ENCODE measurements around the gene CIART.
"Not testable (repeated sequence)": the region's sequence is repeated elsewhere in the genome, so short reads cannot be mapped to it uniquely, and the experiment has no call there.

The CIART gene, protein sequence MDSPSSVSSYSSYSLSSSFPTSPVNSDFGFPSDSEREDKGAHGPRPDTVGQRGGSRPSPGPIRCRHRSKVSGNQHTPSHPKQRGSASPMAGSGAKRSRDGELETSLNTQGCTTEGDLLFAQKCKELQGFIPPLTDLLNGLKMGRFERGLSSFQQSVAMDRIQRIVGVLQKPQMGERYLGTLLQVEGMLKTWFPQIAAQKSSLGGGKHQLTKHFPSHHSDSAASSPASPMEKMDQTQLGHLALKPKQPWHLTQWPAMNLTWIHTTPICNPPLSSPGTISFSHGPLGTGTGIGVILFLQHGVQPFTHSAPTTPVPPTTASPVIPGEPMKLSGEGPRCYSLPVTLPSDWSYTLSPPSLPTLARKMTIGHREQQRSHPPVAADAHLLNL

DNA sequence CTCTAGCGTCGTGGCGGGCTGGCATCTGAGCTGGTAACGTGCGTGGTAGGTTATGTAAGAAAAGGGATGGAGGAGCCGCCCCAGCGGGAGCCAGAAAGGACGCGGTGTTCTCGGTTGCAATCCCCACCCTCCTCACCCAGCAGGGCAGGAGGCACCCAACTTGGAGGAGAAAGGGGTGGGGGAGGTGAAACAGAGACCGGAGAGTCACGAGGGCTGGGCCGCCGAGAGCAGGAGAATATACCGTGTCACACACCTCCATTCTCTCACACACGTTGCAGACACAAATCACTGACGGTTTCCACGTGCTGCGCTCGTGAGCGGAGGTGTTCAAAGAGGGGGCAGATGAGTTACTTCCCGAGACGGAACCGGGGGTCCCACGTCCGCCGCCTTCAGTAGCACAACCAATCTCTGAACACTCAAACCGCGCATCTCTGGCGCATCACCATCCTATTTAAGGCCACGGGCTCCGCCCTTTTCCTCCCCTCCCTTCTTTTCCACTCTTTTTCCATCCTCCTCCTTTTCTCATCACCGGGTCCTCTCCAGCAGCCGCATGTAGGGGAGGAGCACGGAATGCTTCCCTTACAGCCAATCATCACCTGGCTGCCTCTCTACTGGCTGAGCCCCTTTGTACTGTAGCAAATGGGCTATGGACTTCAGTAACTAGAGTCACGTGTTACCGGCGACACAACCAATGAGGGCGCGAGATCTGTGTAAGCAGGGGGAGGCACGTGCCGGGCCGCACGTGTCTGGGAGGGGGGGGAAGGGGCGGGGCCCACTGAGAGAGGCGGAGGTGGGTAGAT is at the start of gene CIART:
TSS of gene CIART (plus strand) at position 797 of the 800 bp plus-strand sequence. CDS start 714 bp downstream, outside the sequence.
- peak; percentile 59 for DNase-seq

DNA sequence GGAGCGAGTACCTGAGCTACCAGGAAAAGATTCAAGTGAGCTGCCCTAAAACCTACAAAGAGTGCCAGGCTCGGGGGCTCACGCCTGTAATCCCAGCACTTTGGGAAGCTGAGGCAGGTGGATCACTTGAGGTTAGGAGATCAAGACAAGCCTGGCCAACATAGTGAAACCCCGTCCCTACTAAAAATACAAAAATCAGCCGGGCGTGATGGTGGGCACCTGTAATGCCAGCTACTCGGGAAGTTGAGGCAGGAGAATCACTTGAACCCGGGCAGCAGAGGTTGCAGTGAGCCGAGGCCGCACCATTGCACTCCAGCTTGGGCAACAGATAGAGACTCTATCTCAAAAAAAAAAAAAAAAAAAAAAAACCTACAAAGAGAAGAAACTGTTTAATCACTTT is 49.4 kb upstream of the CIART start:
- DNase-seq: not testable (repeated sequence)

DNA sequence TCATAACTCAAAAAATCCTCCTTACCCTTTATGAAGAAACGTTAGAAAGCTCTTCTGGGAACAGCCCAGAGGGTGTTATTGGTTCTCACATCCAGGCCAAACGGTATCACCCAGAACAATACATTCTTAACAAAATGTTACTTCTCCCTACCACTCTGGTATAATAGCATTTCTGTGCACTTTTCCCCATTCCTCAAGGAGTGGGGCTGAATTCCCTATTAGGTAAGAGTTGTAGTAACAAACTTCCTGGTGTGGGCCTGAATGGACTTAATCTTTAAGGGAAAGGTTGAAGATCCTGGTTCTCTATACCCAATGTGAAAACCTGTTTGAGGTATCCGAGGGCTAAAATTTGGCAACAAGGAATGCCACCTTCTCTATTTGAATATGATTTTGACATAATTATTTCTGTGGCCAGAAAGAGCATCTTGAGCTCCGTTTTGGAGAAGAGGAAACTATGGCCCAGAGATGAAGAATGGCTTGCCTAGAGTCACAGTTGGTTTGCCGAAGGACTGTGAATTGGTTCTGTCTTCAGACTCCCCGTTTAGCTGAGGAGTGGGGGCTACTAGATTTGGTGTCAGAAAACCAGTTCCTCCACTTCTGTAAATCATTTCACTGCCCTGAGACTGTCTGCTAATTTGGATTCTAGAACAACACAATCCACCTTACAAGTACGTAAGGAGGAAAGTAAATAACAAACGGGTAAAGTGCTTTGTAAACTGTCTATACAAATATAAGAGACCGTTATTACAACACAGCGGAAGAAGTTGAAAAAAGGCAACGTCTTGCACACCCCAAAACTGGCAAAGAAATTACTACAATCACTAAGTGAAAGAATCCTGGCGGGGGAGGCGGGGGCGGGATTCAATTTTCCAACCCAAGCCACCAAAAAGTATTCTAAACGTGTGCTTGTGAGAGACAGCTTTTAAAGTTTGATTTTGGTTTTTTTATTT is 48.7 kb upstream of the CIART start:
- DNase-seq: no peak

DNA sequence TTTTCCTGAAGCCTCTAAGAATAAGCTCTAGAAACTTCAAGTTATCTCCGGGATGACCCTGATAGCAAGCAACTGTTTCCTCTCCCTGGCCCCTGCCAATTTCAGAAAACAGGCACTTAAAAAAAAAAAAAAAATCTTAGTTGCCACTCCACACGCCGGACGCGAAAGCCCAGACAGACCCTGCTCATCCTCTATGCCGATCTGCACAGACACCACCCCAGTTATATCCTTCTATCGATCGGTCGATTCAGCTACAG is 48.1 kb upstream of the CIART start:
- DNase-seq: no peak

DNA sequence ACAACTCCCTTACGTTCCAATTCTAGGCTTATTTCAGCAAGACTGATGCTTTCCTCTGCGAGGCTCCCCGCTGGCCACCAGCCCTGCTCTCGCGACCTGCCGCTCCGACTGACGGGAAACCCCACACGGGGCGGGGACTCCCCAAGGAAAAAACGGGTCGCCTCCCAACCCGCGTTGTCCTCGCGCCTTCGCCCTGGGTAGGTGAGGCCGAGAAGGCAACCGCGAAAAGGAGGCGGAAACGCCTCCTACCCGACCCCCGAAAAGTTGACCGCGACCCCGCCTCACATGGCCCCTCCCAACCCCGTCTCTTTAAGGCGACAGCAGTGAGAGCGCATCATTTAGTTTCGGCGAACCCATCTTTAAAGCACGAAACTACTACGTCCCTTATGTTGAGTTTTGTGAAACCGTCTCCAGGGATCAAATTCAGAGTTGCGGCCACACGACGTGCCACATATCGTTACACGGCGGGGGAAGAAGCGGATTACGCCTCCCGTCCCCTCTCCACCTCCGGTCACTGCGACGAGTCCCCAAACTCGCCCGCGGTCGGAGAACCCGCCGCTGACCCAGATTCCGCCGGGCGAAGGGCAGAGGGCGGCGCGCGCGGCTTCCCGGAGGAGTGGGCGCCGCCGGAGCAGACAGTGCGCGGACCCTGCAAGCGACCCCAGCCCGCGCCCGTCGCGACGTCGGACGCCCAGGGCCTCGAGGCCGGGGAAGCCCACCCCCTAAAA is 47.6 kb upstream of the CIART start:
- DNase-seq: peak; percentile 30

DNA sequence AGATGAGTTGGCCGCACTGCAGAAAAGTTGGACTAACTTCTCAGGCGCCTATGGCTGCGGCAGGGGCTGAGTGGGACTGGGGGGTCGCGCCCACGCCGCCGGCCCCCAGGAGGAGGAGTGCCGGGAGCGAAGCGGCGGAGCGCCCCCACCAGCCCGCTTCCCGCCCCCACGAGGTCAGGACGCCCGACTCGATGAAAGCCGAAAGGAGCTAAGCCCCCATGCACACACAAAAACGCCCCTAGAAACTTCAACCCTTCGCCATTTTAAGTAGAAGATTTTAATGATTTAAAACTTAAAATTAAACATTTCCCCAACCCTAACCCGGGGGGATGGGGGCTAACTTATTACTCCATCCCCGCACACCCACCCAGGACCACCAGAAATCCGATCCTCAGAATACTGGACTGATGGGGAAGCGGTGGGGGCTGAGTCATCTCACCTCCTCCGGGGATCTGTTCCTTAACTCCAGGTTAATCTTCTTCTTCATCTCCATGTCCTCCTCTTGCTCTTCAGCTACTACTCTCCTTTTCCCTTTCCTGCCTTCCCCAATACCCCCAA is 47.0 kb upstream of the CIART start:
- DNase-seq: no peak

DNA sequence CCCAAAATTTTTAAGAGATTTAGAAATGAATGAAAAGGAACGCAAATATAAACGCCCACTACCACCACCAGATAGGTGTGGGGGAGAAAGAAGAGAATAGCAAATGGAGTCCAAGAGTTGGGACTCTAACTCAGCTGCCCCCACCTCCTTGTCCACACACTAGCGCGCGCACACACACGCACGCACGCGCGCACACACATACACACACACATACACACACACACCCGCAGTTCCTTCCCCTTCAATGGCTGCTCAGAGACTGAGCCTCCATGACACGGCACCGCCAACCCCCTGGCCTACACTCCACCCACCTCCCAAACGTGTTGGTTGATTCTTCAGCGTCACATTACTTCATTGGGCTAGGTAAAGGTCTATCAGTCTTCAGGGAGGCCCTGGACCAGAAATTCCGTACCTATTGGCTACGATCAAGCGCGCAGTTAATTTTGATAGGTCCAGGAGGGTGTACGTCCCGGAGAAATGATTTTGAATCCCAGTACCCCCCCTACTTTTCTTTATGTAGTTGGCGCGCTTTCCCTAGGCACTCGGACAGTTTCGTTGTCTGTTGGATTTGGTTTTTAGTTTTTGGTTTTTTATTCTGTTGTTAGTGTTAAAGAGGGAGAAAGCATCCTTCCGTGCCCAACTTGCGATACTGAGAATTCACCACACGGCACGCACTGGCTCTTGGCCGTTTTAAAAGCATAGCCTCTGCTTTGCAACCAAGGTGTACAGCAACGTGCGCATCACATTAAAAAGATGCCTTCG is 46.3 kb upstream of the CIART start, which contains the start of gene ANP32E:
TSS of gene ANP32E (minus strand) at position 261 of the 762 bp plus-strand sequence. CDS start 326 bp downstream, outside the sequence.
- peak; percentile 95 for DNase-seq

DNA sequence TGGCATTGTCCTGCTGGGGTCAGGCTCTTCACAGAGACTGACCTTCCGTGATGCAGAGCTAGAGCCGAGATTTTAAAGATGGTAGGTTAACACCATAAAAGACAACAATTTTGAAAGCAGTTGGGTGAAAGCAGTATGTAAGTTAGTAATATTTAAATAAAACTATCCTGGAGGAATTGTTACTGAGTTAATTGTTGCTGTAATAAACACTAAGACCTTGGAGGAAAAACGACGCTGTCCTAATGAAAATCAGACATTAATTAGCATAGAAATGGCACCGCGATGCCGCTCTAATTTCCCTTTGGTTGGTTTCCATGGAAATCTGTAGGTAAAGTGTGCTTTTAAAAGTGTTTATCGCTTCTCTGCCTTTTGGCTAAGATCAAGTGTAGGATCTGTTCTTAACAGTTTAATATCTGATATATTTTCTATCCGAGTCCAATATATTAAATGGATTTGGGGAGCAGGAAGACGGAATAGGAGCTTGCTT is 45.7 kb upstream of the CIART start:
- DNase-seq: no peak

DNA sequence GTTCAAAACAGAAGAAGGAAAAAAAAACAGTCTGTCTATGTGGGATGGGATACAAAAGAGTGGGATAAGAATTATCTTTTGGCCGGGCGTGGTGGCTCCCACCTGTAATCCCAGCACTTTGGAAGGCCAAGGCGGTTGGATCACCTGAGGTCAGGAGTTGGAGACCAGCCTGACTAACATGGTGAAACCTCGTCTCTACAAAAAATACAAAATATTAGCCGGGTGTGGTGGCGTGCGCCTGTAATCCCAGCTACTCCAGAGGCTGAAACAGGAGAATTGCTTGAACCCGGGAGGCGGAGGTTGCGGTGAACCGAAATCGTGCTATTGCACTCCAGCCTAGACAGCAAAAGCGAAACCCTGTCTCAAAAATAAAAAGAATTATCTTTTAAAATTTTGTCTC is 45.2 kb upstream of the CIART start:
- DNase-seq: not testable (repeated sequence)

DNA sequence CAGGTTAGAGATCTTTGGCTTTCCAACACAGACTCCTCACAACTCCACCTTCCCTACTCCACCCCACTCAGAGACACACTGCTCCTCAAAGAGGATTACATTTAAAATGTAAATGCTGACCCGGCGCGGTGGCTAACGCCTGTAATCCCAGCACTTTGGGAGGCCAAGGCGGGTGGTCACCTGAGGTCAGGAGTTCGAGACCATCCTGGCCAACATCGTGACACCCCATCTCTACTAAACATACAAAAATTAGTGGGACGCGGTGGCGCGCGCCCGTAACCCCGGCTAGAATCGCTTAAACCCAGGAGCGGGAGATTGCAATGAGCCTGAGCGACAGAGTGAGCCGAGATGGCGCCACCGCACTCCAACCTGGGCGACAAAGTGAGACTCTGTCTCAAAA is 44.6 kb upstream of the CIART start:
- no peak for DNase-seq

DNA sequence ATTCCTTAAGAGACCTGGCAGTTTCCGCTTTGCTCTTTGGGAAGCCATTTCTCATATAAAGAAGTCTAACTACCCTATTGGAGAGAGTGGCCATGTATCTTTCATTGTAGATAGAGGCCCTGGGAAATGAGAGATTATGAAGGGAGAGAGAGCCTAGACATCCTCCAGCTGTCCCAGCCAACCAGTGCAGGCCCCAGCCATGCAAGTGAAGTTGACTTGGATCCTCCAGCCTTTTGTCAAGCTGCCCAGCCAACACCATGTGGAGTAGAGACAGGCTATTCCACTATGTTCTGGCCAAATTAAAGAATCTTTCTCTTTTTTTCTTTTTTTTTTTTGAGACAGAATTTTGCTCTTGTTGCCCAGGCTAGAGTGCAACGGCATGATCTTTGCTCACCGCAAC is 39.4 kb upstream of the CIART start:
- DNase-seq: no peak

DNA sequence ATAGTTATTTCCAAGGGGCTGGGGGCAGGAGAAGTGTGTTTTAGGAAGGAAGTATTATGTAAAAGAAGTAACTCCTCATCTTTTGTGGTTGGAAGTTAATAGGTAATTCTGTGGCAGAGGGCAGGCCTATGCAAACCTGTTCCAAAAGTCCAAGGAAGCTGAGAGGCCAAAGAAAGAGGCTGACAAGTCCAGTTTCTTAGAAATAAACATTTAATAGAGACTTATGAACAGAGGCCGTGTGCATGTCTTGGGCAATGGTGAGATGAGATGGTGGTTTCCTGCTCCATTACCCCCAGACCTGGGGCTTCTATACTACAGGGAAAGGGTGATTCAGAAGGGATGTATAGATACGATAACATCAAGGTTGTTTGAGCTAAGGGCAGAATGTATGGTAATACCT is 32.4 kb upstream of the CIART start:
- DNase-seq: no peak

DNA sequence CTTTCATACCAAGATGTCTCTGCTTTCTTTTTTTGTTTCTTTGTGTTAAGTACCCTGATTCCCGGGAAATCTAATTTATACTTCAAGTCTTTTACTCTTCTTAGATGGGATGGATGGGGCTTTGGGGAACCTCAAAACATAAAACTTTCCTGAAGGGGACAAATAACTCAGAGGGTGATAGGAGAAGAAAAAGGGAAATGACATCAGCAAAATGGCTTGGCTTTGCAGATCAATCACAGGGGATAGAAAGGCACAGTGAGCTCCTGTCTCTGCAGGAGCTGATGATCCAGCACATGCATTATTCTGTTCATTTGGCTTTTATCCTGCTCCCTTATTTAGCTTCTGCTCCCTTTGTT is 26.2 kb upstream of the CIART start:
- DNase-seq: no peak

DNA sequence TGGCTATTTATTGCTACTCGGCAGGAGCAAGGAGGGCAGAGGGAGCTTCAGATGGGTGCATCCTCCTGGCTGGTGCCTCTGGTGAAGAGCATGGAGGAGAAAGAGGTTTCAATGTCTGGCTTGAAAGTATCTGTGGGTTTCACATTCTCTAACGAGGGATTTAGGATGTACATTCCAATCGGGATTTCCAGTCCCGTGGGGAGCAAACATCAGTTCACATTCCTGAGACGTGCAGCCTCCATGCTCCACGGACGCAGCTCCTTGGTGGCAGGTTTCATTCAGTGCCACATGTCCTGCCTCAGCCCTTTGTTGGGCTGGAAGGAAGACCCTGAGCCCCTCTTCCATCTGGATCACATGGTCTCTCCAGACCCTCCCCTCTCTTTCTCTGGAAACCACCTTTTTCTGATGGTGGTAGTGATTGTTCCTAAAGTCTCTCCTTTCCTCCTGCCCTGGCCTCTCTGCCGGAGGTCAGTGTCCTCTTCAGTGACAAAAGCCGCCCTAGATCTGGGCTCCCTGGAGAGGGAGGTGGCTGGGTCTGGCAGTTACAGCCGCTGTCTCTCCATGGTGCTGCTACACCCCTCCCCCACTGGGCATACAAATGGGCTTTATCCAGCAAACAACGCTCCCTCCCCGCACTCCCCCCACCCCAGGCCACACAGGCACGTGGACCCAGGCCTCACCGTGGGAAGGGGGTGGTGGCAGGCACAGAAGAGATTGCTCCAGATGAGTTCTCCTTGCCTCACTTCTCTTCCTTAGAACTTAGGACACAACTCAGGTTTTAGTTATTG is 25.6 kb upstream of the CIART start:
- DNase-seq: no peak

DNA sequence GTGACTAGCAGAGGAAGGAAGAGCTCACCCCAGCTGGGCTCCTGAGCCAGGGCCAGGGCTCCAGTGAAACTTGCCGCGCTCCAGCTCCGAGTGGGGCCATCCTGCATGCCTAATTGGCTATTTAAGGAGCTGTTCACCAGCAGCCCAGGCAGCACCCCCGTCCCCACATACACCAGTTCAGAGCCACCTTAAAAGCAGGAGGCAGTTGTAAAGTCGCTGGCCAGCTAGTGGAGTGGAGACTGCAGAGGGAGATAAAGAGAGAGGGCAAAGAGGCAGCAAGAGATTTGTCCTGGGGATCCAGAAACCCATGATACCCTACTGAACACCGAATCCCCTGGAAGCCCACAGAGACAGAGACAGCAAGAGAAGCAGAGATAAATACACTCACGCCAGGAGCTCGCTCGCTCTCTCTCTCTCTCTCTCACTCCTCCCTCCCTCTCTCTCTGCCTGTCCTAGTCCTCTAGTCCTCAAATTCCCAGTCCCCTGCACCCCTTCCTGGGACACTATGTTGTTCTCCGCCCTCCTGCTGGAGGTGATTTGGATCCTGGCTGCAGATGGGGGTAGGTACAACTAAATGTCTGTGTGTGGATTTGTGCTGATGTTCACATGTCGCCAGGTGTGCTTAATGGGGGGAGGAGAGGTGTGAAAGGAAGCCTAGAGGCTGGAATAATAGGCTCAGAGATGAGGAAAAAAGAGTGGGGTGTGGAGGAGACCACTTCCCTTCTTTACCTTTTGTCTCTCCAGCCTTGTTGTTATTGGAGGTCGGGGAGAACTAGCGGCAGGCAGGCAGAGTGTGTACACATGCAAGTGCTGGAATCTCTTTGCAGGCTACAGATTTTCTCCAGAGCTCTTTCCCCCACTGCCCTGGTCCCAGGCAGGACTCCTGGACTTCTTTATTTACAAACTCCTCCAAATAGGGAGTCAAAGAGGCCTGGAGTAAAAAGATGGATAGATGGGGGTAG is 24.4 kb upstream of the CIART start, which contains the start of gene CA14:
TSS of gene CA14 (plus strand) at position 151 of the 962 bp plus-strand sequence. CDS start at position 506, 355 bp downstream.
- DNase-seq: no peak

DNA sequence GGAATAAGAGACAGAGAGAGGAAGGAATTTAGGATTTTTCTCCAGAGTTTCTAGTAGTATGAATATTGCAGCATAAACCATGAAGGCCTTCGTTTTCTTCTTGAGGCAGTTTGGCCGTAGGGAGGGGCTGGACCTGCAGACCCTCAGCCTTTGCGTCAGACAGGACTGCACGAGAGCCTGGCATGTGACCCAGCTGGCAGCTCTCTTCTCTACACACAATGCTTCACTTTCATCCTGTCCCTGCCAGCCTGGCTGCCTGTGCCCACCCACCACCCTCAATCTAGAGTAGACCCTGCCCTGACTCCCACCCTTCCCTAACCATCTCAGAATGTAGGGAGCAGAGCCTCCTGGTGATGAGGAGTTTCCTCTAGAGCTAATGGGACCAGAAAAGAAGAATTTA is 23.1 kb upstream of the CIART start:
- DNase-seq: no peak

DNA sequence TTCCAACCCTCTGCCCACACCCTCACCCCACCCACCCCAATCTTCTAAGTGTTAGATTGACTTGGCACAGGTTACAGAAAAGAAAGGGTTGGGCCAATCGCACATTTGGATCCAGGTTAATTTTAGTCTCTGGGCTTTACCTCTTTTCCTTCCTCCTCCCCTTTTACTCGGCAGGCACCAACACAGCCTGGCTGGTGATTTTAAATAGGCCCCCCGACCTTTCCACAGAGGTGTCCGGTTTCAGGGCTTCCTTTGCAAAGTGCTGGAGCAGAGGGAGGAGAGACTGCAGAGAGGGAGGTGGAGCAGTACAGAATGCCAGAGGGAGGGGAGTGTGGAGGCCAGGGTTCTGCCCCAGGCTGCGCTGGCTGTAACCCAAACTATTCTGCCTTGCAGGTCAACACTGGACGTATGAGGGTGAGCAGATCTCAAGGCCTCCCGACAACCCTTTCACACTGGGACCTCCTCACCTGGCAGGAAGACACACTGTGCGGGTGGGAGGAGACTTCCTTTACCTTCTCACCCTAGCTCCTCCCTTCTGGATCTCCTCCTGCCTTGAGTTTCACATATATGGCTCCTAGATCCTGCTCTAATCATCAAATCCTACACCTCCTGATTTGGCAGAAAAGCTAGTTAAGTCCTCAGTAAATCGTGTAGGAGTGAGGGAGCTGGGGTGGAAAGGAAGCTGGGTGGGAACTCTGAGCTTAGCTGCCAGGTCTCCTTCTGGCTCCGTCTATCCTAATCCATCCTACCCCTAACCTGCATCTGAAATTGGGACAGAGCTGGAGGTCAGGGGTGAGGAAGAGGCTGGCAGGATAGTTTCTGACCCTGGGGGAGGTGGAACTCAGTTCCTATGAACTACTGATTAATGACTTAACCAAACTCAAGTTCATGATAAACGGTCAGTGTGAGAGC is 22.3 kb upstream of the CIART start:
- DNase-seq: no peak

DNA sequence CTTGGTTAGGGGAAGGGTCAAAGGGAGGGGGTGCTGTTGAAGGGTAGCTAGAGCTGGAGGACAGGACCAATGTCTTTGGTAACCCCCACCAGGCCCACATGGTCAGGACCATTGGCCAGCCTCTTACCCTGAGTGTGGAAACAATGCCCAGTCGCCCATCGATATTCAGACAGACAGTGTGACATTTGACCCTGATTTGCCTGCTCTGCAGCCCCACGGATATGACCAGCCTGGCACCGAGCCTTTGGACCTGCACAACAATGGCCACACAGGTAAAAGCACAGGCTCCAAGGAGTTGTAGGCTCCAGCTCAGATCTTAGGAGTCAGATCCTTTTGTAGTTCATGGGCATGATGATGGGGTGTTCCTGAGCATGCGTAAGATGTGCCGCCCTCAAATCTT is 21.0 kb upstream of the CIART start:
- no peak for DNase-seq

All from NCI-H524 treated with DMSO at 0.1 percent for 48 hours (cell line).